WERI-Rb-1 (cell line): ENCODE data around the gene NCEH1.
"Not testable (repeated sequence)": the region's sequence is repeated elsewhere in the genome, so short reads cannot be mapped to it uniquely, and the experiment has no call there.

Experiments used
- DNase-seq: peaks from one replicate; pipeline ENCODE4 v3.0.0-alpha.2; 2020
- H3K27ac ChIP-seq: fragments of 250-450 bp; sonication (Bioruptor Pico); 2 replicates; pipeline ENCODE4 v1.5.1; 2020; ENCODE audit warnings: mild to moderate bottlenecking, moderate library complexity
- H3K27me3 ChIP-seq: fragments of 250-450 bp; sonication (Bioruptor Pico); 2 replicates; pipeline ENCODE4 v1.5.1; 2021; ENCODE audit warnings: mild to moderate bottlenecking, low read depth, moderate library complexity; ENCODE audit not compliant: insufficient read depth, severe bottlenecking
- H3K36me3 ChIP-seq: fragments of 250-450 bp; sonication (Bioruptor Pico); 2 replicates; pipeline ENCODE4 v1.5.1; 2020; ENCODE audit warnings: mild to moderate bottlenecking, moderate library complexity
- H3K4me3 ChIP-seq: 2 replicates; pipeline ENCODE4 v1.5.1; 2011; ENCODE audit warnings: low read depth, mild to moderate bottlenecking, control low read depth, low read length
- H3K9me3 ChIP-seq: fragments of 250-450 bp; sonication (Bioruptor Pico); 2 replicates; pipeline ENCODE4 v1.5.1; 2021; ENCODE audit warnings: mild to moderate bottlenecking, moderate library complexity; ENCODE audit not compliant: severe bottlenecking
- CTCF ChIP-seq: IDR thresholded peaks from 2 replicates; pipeline ENCODE4 v1.5.1; 2011; ENCODE audit warnings: low read depth, mild to moderate bottlenecking, control low read depth, inconsistent platforms, low read length

The NCEH1 gene

GRCh38 chr3:172735014-172735413, 24.1 kb upstream of the NCEH1 start:
- no peaks in the 10 kb centered on the region for H3K9me3 ChIP-seq
- no peak overlapping the region for H3K4me3 ChIP-seq
- no peak for DNase-seq
- H3K36me3 ChIP-seq: no peaks in the 10 kb centered on the region
- no peak for TF ChIP-seq CTCF
- H3K27ac ChIP-seq: no peak overlapping the region
- H3K27me3 ChIP-seq: no peaks in the 10 kb centered on the region

DNA sequence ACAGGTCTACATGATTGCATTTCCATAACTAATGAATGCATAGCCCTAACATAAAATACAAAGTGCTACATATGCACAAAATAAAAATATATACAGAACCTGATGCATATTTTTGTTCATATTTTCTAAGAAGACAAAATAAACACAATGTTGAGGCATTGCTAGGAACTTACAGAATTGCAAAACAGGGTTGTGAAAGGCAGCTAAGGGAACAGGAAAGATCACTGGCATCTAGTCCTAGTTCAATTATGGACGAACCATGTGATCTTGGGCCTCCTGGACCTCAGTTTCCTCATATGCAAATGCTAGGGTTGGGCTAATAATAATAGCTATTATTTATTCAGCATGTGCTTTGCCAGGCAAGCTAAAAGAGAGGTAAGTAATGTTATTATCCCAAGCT, 15.5 kb upstream of the NCEH1 start:
- DNase-seq: no peak
- no peaks in the 10 kb centered on the region for H3K36me3 ChIP-seq
- H3K27me3 ChIP-seq: no peaks in the 10 kb centered on the region
- no peaks in the 10 kb centered on the region for H3K9me3 ChIP-seq
- H3K27ac ChIP-seq: no peak overlapping the region
- no peak for TF ChIP-seq CTCF
- H3K4me3 ChIP-seq: no peak overlapping the region

- not testable (repeated sequence) for DNase-seq, H3K9me3 ChIP-seq, H3K4me3 ChIP-seq, H3K27ac ChIP-seq, H3K27me3 ChIP-seq, H3K36me3 ChIP-seq
These were observed 11.7 kb upstream of the NCEH1 start for GRCh38 chr3:172722536-172723040.

DNA sequence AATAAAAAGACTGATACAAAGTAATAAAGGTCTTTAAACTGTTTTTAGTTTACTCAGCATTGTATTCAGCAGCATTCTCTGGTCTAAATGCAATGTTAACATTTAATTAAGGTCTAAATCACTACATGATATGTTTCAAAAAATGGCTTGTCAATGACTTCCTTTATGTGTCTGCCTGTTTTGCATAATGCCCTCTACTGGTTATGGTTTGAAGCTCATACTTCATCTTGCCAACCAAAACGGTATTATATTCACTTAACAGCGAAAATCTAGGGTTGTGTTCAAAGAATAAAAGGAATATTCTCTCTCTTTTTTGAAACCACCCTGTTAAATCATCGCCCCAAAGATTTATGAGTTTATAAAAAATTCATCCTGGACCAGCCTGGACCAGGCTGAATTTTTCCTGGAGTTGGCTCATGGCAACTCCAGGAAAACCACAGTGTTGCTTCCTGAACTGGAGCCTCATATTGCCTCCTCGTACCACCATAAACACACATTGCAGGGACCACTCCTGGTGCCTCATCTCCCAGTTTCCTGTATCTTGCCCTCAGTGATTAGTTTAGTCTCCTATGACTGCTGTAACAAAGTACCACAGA, 6.7 kb upstream of the NCEH1 start:
- H3K27me3 ChIP-seq: no peaks in the 10 kb centered on the region
- H3K4me3 ChIP-seq: no peak overlapping the region
- H3K9me3 ChIP-seq: no peaks in the 10 kb centered on the region
- H3K36me3 ChIP-seq: no peaks in the 10 kb centered on the region
- no peak for DNase-seq
- H3K27ac ChIP-seq: no peak overlapping the region
- TF ChIP-seq CTCF: peak; percentile 12; the same call in 1 of the 2 replicates

DNA sequence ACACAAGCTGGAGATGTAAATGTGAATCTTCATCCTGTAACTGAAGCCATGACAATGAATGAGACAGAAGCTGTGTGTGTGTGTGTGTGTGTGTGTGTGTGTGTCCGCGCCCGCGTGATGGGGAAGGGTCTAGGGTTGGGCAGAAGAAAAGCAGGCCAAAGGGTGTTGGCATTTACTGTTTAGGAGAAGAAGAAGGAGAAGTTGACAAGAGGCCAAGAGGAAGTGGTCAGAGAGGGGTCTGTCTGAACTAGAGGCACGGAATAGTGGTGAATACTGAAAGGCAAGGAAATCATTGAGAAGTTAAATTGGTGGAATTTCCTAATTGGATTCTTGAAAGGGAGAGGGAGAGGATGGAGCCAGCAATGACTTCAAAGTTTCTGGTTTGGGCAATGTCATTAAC, 5.6 kb upstream of the NCEH1 start:
- Histone ChIP-seq H3K27ac (no peak overlapping the region), H3K9me3 (no peaks in the 10 kb centered on the region), H3K36me3 (no peaks in the 10 kb centered on the region), H3K4me3 (no peak overlapping the region), H3K27me3 (no peaks in the 10 kb centered on the region)
- no peak for DNase-seq
- no peak for TF ChIP-seq CTCF

GRCh38 chr3:172713316-172713715, 2.4 kb upstream of the NCEH1 start:
- H3K27ac ChIP-seq: no peak overlapping the region
- H3K4me3 ChIP-seq: no peak overlapping the region
- H3K36me3 ChIP-seq: no peaks in the 10 kb centered on the region
- DNase-seq: no peak
- no peak for TF ChIP-seq CTCF
- no peaks in the 10 kb centered on the region for H3K9me3 ChIP-seq
- no peaks in the 10 kb centered on the region for H3K27me3 ChIP-seq
